SK-N-SH (cell line): Measurements from ENCODE around the gene SEH1L. TPM values are rescaled to one million over a fixed set of nuclear protein-coding genes. Genes with fewer than 3 reads are reported as not detected.

Experiments
- CTCF ChIA-PET: fragments of 300-600, 350-600 bp; formaldehyde crosslinking; extraction: SDS; loops from one replicate; lab custom pipeline; 2021; lab: Yijun Ruan, JAX
- POLR2A ChIA-PET: fragments of 350-600 bp; sonication (Branson Sonifier 250); formaldehyde crosslinking; extraction: SDS; loops from one replicate; lab custom pipeline; 2020; ENCODE audit warnings: antibody characterized with exemption, inconsistent platforms; lab: Yijun Ruan, JAX
- DNase-seq: peaks from one replicate; pipeline ENCODE4 v3.0.0; 2012
- H2AFZ ChIP-seq: fragments of 200-600 bp; sonication (generic); 2 replicates; pipeline ENCODE4 v1.8.1; 2016; ENCODE audit warnings: antibody characterized with exemption, mild to moderate bottlenecking, low read depth
- H3F3A ChIP-seq: fragments of 200-600 bp; sonication (generic); replicated peaks from 2 replicates; pipeline ENCODE3; 2016; ENCODE audit warnings: antibody characterized with exemption, mild to moderate bottlenecking; ENCODE audit not compliant: insufficient read depth
- H3K27ac ChIP-seq, 2 experiments: fragments of 200-500 bp in 1 of 2; fragments of 200-600 bp in 1 of 2; sonication (Bioruptor generic) in 1 of 2; sonication (generic), shearing (Covaris generic) in 1 of 2; 2 replicates each; pipeline versions ENCODE4 v1.5.1 to v1.6.1; 2014 to 2016; ENCODE audit warnings: low read depth in 2 of 2, inconsistent platforms in 1 of 2, low read length in 1 of 2, mild to moderate bottlenecking in 1 of 2, mixed read lengths in 1 of 2
- H3K27me3 ChIP-seq: fragments of 200-600 bp; sonication (generic), shearing (Covaris generic); 2 replicates; pipeline ENCODE4 v1.6.1; 2016; ENCODE audit warnings: mixed run types; ENCODE audit not compliant: insufficient read depth
- H3K36me3 ChIP-seq, 2 experiments: fragments of 200-500 bp in 1 of 2; fragments of 200-600 bp in 1 of 2; sonication (Bioruptor generic) in 1 of 2; sonication (generic) in 1 of 2; replicated peaks in 1 of 2; 2 replicates each; pipeline versions ENCODE3 to v1.5.1; 2014 to 2016; ENCODE audit warnings: low read length in 1 of 2, mild to moderate bottlenecking in 1 of 2; ENCODE audit not compliant: insufficient read depth in 2 of 2, control insufficient read depth in 1 of 2
- H3K4me1 ChIP-seq, 2 experiments: fragments of 200-500 bp in 1 of 2; fragments of 200-600 bp in 1 of 2; sonication (Bioruptor generic) in 1 of 2; sonication (generic), shearing (Covaris generic) in 1 of 2; 2 replicates each; pipeline versions ENCODE4 v1.5.1 to v1.6.1; 2014 to 2016; ENCODE audit warnings: low read depth in 1 of 2, low read length in 1 of 2, mixed run types in 1 of 2; ENCODE audit not compliant: insufficient read depth in 2 of 2, control insufficient read depth in 1 of 2
- H3K4me2 ChIP-seq: fragments of 200-600 bp; sonication (generic), shearing (Covaris generic); 2 replicates; pipeline ENCODE4 v1.6.1; 2017; ENCODE audit warnings: mixed run types
- H3K4me3 ChIP-seq, 2 experiments: fragments of 200-500 bp in 1 of 2; fragments of 200-600 bp in 1 of 2; sonication (Bioruptor generic) in 1 of 2; sonication (generic), shearing (Covaris generic) in 1 of 2; 2 replicates each; pipeline versions ENCODE4 v1.5.1 to v1.8.1; 2014 to 2016; ENCODE audit warnings: low read depth in 2 of 2, inconsistent platforms in 1 of 2, low read length in 1 of 2, mild to moderate bottlenecking in 1 of 2, mixed read lengths in 1 of 2, moderate library complexity in 1 of 2
- H3K79me2 ChIP-seq: fragments of 200-600 bp; sonication (generic); 2 replicates; pipeline ENCODE4 v1.8.1; 2017; ENCODE audit warnings: mild to moderate bottlenecking; ENCODE audit not compliant: insufficient read depth
- H3K9ac ChIP-seq: fragments of 200-600 bp; sonication (generic); 2 replicates; pipeline ENCODE4 v1.6.1; 2017; ENCODE audit warnings: mixed run types
- H3K9me2 ChIP-seq: fragments of 200-600 bp; sonication (generic); 2 replicates; pipeline ENCODE4 v1.6.1; 2017; ENCODE audit warnings: mixed run types
- H3K9me3 ChIP-seq: fragments of 200-600 bp; sonication (generic); 2 replicates; pipeline ENCODE4 v1.6.1; 2017; ENCODE audit warnings: mixed run types, mild to moderate bottlenecking, moderate library complexity
- H4K20me1 ChIP-seq: fragments of 200-600 bp; sonication (generic); 2 replicates; pipeline ENCODE4 v1.6.1; 2017; ENCODE audit warnings: mild to moderate bottlenecking, mixed run types; ENCODE audit not compliant: insufficient read depth
- CTCF ChIP-seq: fragments of 200-600 bp; sonication (generic); IDR thresholded peaks from 2 replicates; pipeline ENCODE4 v1.6.1; 2017; ENCODE audit warnings: antibody characterized with exemption, mild to moderate bottlenecking, moderate library complexity
- ELF1 ChIP-seq: IDR thresholded peaks from 2 replicates; pipeline ENCODE4 v1.4.0; 2012
- EP300 ChIP-seq, 2 experiments: IDR thresholded peaks; 2 replicates each; pipeline versions ENCODE4 v1.4.0 to v1.6.1; 2012; ENCODE audit warnings: borderline replicate concordance in 1 of 2, low read depth in 1 of 2, low read length in 1 of 2
- GABPA ChIP-seq: IDR thresholded peaks from 2 replicates; pipeline ENCODE4 v1.4.0; 2012; ENCODE audit warnings: low read depth, mild to moderate bottlenecking
- MAX ChIP-seq: IDR thresholded peaks from 2 replicates; pipeline ENCODE4 v1.4.0; 2012; ENCODE audit warnings: low read depth
- MXI1 ChIP-seq: IDR thresholded peaks from 2 replicates; pipeline ENCODE4 v1.6.1; 2012; ENCODE audit warnings: mild to moderate bottlenecking, low read depth, low read length, improper control_type of control experiment
- NFIC ChIP-seq: IDR thresholded peaks from 2 replicates; pipeline ENCODE4 v1.4.0; 2012; ENCODE audit warnings: borderline replicate concordance
- NRF1 ChIP-seq: IDR thresholded peaks from 2 replicates; pipeline ENCODE4 v1.6.1; 2012; ENCODE audit warnings: low read depth, mild to moderate bottlenecking, low read length
- POLR2AphosphoS5 ChIP-seq: IDR thresholded peaks from 2 replicates; pipeline ENCODE4 v1.6.1; 2012; ENCODE audit warnings: low read depth, low read length
- REST ChIP-seq: IDR thresholded peaks from 2 replicates; pipeline ENCODE4 v1.6.1; 2012; ENCODE audit warnings: mild to moderate bottlenecking, low read depth, low read length, moderate library complexity
- RXRA ChIP-seq: IDR thresholded peaks from 2 replicates; pipeline ENCODE4 v1.4.0; 2012; ENCODE audit warnings: low read depth, mild to moderate bottlenecking, borderline replicate concordance
- SMC3 ChIP-seq: IDR thresholded peaks from 2 replicates; pipeline ENCODE4 v1.6.1; 2012; ENCODE audit warnings: low read depth, low read length, improper control_type of control experiment
- USF1 ChIP-seq: IDR thresholded peaks from 2 replicates; pipeline ENCODE4 v1.4.0; 2012; ENCODE audit warnings: low read depth, borderline replicate concordance
- USF2 ChIP-seq: fragments of 150-350 bp; IDR thresholded peaks from 2 replicates; pipeline ENCODE4 v1.6.1; 2017; ENCODE audit warnings: antibody characterized with exemption, low read length, low read depth, borderline replicate concordance
- whole genome bisulfite sequencing: methylation state at CpG from one replicate; pipeline ENCODE4 v1.1.6; 2017; ENCODE audit warnings: low lambda C conversion rate; 5-methylcytosine and 5-hydroxymethylcytosine counted together
- polyA plus RNA-seq, 3 experiments: library from polyadenylated mRNA; depleted of rRNA; stranded (reverse); fragments of >200 nt; gene quantifications; 2 replicates each; pipeline ENCODE4 v1.2.3, GENCODE V29; 2012

SEH1L gene
- polyA plus RNA-seq, 1 of the 3 experiments (the other 2 are of a cell fraction): 29.8 TPM

- no peaks in the 10 kb centered on the region for H4K20me1 ChIP-seq
- TF ChIP-seq USF2 (peak; percentile 44), ELF1 (peak; percentile 82), CTCF (no peak), POLR2AphosphoS5 (peak; percentile 83), MAX (peak; percentile 96), NRF1 (peak; percentile 91), REST (0 out of 2 replicates have a peak, but pooled peaks have one; percentile 2), GABPA (peak; percentile 73), MXI1 (peak; percentile 74), SMC3 (no peak), NFIC (no peak), RXRA (no peak), USF1 (peak; percentile 77), EP300 (IDR thresholded peaks at IDR 0.05; ENCODE audit: borderline replicate concordance in 1 of 2, low read depth in 1 of 2, low read length in 1 of 2) (no peak)
- CTCF ChIA-PET: no interaction called here
- no peaks in the 10 kb centered on the region for H3K9me3 ChIP-seq
- POLR2A ChIA-PET: interaction anchor here (0.6 to 1.3 kb wide), 5 partner anchors 21 to 571 kb away, joined by 3 to 8 read pairs (median 5); partner anchors contain the start of genes AFG3L2, CEP192 and PTPN2
- peak overlapping the region; percentile 82 for H3K4me2 ChIP-seq
- H3K27me3 ChIP-seq: no peaks in the 10 kb centered on the region
- H3F3A ChIP-seq: peaks cover 22% of the 10 kb centered on the region
- H3K36me3 ChIP-seq: peaks cover 2 to 9% of the 10 kb centered on the region in 2 experiments
- peak; percentile 93 for DNase-seq
- peak overlapping the region; percentile 70; the same call in 1 of the 2 replicates for H2AFZ ChIP-seq
- peaks cover 43% of the 10 kb centered on the region for H3K79me2 ChIP-seq
- 7% methylated on average over 24 of the region's 81 CpGs for WGBS
- peaks cover 0 to 7% of the 10 kb centered on the region in 2 experiments; a peak in 3 of 4 replicates for H3K4me1 ChIP-seq
- H3K9me2 ChIP-seq: no peaks in the 10 kb centered on the region
- peak overlapping the region; percentile 60 to 84 for H3K4me3 ChIP-seq
- peak overlapping the region; percentile 87 for H3K9ac ChIP-seq
- H3K27ac ChIP-seq: peak overlapping the region; percentile 94 to 95
Measured at GRCh38 chr18:12948050-12948804, 416 bp downstream of the SEH1L start.
